Trophoblast cell (in vitro differentiated cells and primary cell): ENCODE measurements around the gene AP5Z1.

Experiments
- DNase-seq, 2 donors: peaks; one replicate each; pipeline ENCODE4 v3.0.0-alpha.2; 2016
- H2AFZ ChIP-seq: 2 replicates; pipeline ENCODE4 v1.6.1; 2013; ENCODE audit warnings: low read length, moderate library complexity, mild to moderate bottlenecking; ENCODE audit not compliant: insufficient read depth, poor library complexity
- H2AK5ac ChIP-seq: 2 replicates; pipeline ENCODE4 v1.6.1; 2013; ENCODE audit warnings: mild to moderate bottlenecking, low read length
- H2BK120ac ChIP-seq: 2 replicates; pipeline ENCODE4 v1.6.1; 2013; ENCODE audit warnings: low read length, mild to moderate bottlenecking, moderate library complexity; ENCODE audit not compliant: insufficient read depth, poor library complexity
- H2BK12ac ChIP-seq: 2 replicates; pipeline ENCODE4 v1.6.1; 2013; ENCODE audit warnings: mild to moderate bottlenecking, low read length, moderate library complexity
- H2BK5ac ChIP-seq: 2 replicates; pipeline ENCODE4 v1.6.1; 2013; ENCODE audit warnings: low read length, low read depth, moderate library complexity, mild to moderate bottlenecking; ENCODE audit not compliant: poor library complexity
- H3K14ac ChIP-seq: 2 replicates; pipeline ENCODE4 v1.6.1; 2013; ENCODE audit warnings: mild to moderate bottlenecking, low read length
- H3K18ac ChIP-seq: 2 replicates; pipeline ENCODE4 v1.6.1; 2013; ENCODE audit warnings: mild to moderate bottlenecking, low read length
- H3K23ac ChIP-seq: 2 replicates; pipeline ENCODE4 v1.6.1; 2013; ENCODE audit warnings: low read length
- H3K27ac ChIP-seq: 2 replicates; pipeline ENCODE4 v1.5.1; 2013; ENCODE audit warnings: low read depth, mild to moderate bottlenecking, inconsistent platforms, low read length, moderate library complexity
- H3K27me3 ChIP-seq: 2 replicates; pipeline ENCODE4 v1.6.1; 2013; ENCODE audit warnings: inconsistent platforms, mild to moderate bottlenecking, low read length, moderate library complexity; ENCODE audit not compliant: insufficient read depth
- H3K36me3 ChIP-seq, 2 experiments: 1 replicate in 1 of 2; 2 replicates in 1 of 2; pipeline ENCODE4 v1.6.1; 2013; ENCODE audit warnings: low read length in 2 of 2, mild to moderate bottlenecking in 2 of 2, moderate library complexity in 1 of 2; ENCODE audit not compliant: insufficient read depth in 2 of 2, control insufficient read depth in 1 of 2
- H3K4ac ChIP-seq: 2 replicates; pipeline ENCODE4 v1.6.1; 2013; ENCODE audit warnings: low read depth, mild to moderate bottlenecking, low read length, moderate library complexity
- H3K4me1 ChIP-seq, 2 experiments: 1 replicate in 1 of 2; 2 replicates in 1 of 2; pipeline ENCODE4 v1.6.1; 2013; ENCODE audit warnings: low read length in 2 of 2, mild to moderate bottlenecking in 2 of 2, moderate library complexity in 1 of 2; ENCODE audit not compliant: insufficient read depth in 2 of 2, control insufficient read depth in 1 of 2
- H3K4me2 ChIP-seq: 2 replicates; pipeline ENCODE4 v1.6.1; 2013; ENCODE audit warnings: inconsistent platforms, mild to moderate bottlenecking, low read length, moderate library complexity
- H3K4me3 ChIP-seq: 2 replicates; pipeline ENCODE4 v1.5.1; 2013; ENCODE audit warnings: mild to moderate bottlenecking, low read depth, low read length, inconsistent platforms
- H3K79me1 ChIP-seq: one replicate; pipeline ENCODE4 v1.6.1; 2013; ENCODE audit warnings: low read length
- H3K79me2 ChIP-seq: 2 replicates; pipeline ENCODE4 v1.6.1; 2013; ENCODE audit warnings: low read length, mild to moderate bottlenecking; ENCODE audit not compliant: control insufficient read depth, insufficient read depth, poor library complexity
- H3K9ac ChIP-seq: 2 replicates; pipeline ENCODE4 v1.6.1; 2013; ENCODE audit warnings: mild to moderate bottlenecking, low read length
- H3K9me3 ChIP-seq: 2 replicates; pipeline ENCODE4 v1.6.1; 2013; ENCODE audit warnings: low read depth, mild to moderate bottlenecking, control low read depth, inconsistent platforms, low read length; ENCODE audit not compliant: insufficient read depth
- H4K12ac ChIP-seq: 2 replicates; pipeline ENCODE4 v1.6.1; 2013; ENCODE audit warnings: low read depth, mild to moderate bottlenecking, low read length, moderate library complexity
- H4K8ac ChIP-seq: 2 replicates; pipeline ENCODE4 v1.6.1; 2013; ENCODE audit warnings: low read depth, mild to moderate bottlenecking, low read length, moderate library complexity
- H4K91ac ChIP-seq: one replicate; pipeline ENCODE4 v1.6.1; 2013; ENCODE audit warnings: low read depth, mild to moderate bottlenecking, low read length, moderate library complexity
- WGBS: extraction: QIAGEN DNeasy Blood & Tissue Kit; methylation state at CpG from one replicate; pipeline ENCODE4 v1.1.7; 2013; ENCODE audit warnings: missing lambda C conversion rate; ENCODE audit not compliant: insufficient read length, insufficient coverage; ENCODE audit errors: extremely low coverage; 5-methylcytosine and 5-hydroxymethylcytosine counted together

Gene AP5Z1

GRCh38 chr7:4785371-4785770 lies 9.9 kb downstream of the AP5Z1 start:
- H3K18ac ChIP-seq: no peak overlapping the region
- peaks cover 92 to 94% of the 10 kb centered on the region in 2 experiments for H3K36me3 ChIP-seq
- H3K27me3 ChIP-seq: no peaks in the 10 kb centered on the region
- WGBS: no CpG with 5 or more reads among the region's 20 CpGs
- no peak overlapping the region for H3K4me2 ChIP-seq
- H3K4ac ChIP-seq: no peak overlapping the region
- H2BK12ac ChIP-seq: no peak overlapping the region
- H2AK5ac ChIP-seq: no peak overlapping the region
- H3K79me1 ChIP-seq: no peaks in the 10 kb centered on the region
- H3K27ac ChIP-seq: no peak overlapping the region
- DNase-seq: peak; percentile 29 to 35
- H3K4me1 ChIP-seq: no peaks in the 10 kb centered on the region
- no peak overlapping the region for H3K23ac ChIP-seq
- H2BK120ac ChIP-seq: no peak overlapping the region
- H2BK5ac ChIP-seq: no peak overlapping the region
- no peaks in the 10 kb centered on the region for H3K79me2 ChIP-seq
- no peak overlapping the region for H4K8ac ChIP-seq
- no peak overlapping the region for H2AFZ ChIP-seq
- H3K14ac ChIP-seq: no peak overlapping the region
- H3K9ac ChIP-seq: no peak overlapping the region
- H3K9me3 ChIP-seq: peaks cover 6% of the 10 kb centered on the region
- no peak overlapping the region for H4K12ac ChIP-seq
- H4K91ac ChIP-seq: no peak overlapping the region
- no peak overlapping the region for H3K4me3 ChIP-seq

DNA sequence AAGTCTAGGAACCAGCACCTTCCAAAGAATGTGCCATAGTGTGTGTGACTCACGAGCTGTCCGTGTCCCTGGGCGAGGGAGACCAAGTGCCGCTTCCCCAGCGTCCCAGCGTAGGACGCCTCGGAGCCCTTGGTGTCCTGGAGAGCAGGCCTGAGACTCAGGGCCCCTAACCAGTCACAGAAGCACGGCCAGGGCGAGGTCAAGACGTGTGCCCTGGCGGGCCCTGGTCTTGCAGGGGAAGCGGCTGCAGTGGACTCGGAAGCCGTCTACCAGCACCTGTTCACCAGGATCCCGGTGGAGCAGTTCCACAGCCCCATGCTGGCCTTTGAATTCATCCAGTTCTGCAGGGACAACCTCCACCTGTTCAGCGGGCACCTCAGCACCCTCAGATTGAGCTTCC lies 10.6 kb downstream of the AP5Z1 start:
- H3K27me3 ChIP-seq: no peaks in the 10 kb centered on the region

DNA sequence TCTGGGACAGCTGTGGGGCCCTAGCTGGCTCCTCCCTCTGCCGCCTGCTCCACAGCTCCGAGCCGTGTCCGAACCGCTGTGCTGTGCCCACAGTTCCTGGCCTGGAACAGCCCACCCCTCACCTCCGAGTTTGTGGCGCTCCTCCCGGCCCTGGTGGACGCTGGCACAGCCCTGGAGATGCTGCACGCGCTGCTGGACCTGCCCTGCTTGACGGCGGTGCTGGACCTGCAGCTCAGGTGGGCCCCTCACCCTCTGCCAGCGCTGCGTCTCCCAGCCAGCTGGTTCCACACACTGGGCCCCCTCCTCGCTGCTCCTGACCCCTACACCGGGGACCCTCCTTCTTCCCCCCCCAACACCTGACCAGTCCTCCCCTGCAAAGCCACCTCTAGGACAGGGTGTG lies 12.1 kb downstream of the AP5Z1 start:
- no CpG with 5 or more reads among the region's 17 CpGs for WGBS
- no peaks in the 10 kb centered on the region for H3K79me2 ChIP-seq
- H3K27me3 ChIP-seq: no peaks in the 10 kb centered on the region
- H3K27ac ChIP-seq: no peak overlapping the region
- H4K12ac ChIP-seq: no peak overlapping the region
- no peak overlapping the region for H3K14ac ChIP-seq
- H3K9ac ChIP-seq: no peak overlapping the region
- peaks cover 0 to 3% of the 10 kb centered on the region in 2 experiments for H3K4me1 ChIP-seq
- no peak for DNase-seq
- H3K79me1 ChIP-seq: no peaks in the 10 kb centered on the region
- no peak overlapping the region for H4K8ac ChIP-seq
- no peak overlapping the region for H2BK120ac ChIP-seq
- no peak overlapping the region for H3K4me2 ChIP-seq
- H2AFZ ChIP-seq: no peak overlapping the region
- H2BK12ac ChIP-seq: no peak overlapping the region
- no peak overlapping the region for H2BK5ac ChIP-seq
- H3K4me3 ChIP-seq: no peak overlapping the region
- peaks cover 8% of the 10 kb centered on the region for H3K9me3 ChIP-seq
- H3K23ac ChIP-seq: no peak overlapping the region
- H3K18ac ChIP-seq: no peak overlapping the region
- no peak overlapping the region for H2AK5ac ChIP-seq
- H3K36me3 ChIP-seq: peaks cover 94 to 95% of the 10 kb centered on the region in 2 experiments
- H4K91ac ChIP-seq: no peak overlapping the region
- H3K4ac ChIP-seq: no peak overlapping the region

More for the DNA sequence above, 10.6 kb downstream of the AP5Z1 start:
- H3K4me2 ChIP-seq: no peak overlapping the region
- H3K4me3 ChIP-seq: no peak overlapping the region
- no peak overlapping the region for H3K14ac ChIP-seq
- H3K9ac ChIP-seq: no peak overlapping the region
- DNase-seq: peak; percentile 46 to 75
- H3K4me1 ChIP-seq: no peaks in the 10 kb centered on the region
- peaks cover 7% of the 10 kb centered on the region for H3K9me3 ChIP-seq
- H4K91ac ChIP-seq: no peak overlapping the region
- no peak overlapping the region for H3K4ac ChIP-seq
- H2AFZ ChIP-seq: no peak overlapping the region
- no peaks in the 10 kb centered on the region for H3K79me2 ChIP-seq
- no peak overlapping the region for H2BK120ac ChIP-seq
- WGBS: no CpG with 5 or more reads among the region's 17 CpGs
- H3K79me1 ChIP-seq: no peaks in the 10 kb centered on the region
- H3K27ac ChIP-seq: no peak overlapping the region
- peaks cover 96 to 97% of the 10 kb centered on the region in 2 experiments for H3K36me3 ChIP-seq
- H3K23ac ChIP-seq: no peak overlapping the region
- H2BK5ac ChIP-seq: no peak overlapping the region
- H4K8ac ChIP-seq: no peak overlapping the region
- H3K18ac ChIP-seq: no peak overlapping the region
- H2BK12ac ChIP-seq: no peak overlapping the region
- H2AK5ac ChIP-seq: no peak overlapping the region
- H4K12ac ChIP-seq: no peak overlapping the region

GRCh38 chr7:4787947-4788626 lies 12.7 kb downstream of the AP5Z1 start:
- H2BK5ac ChIP-seq: no peak overlapping the region

More at GRCh38 chr7:4787947-4788626, 12.7 kb downstream of the AP5Z1 start:
- Histone ChIP-seq H3K9ac (no peak overlapping the region), H2BK120ac (no peak overlapping the region), H4K12ac (no peak overlapping the region), H3K27me3 (no peaks in the 10 kb centered on the region), H3K4me1 (peaks cover 3 to 8% of the 10 kb centered on the region in 2 experiments), H3K79me1 (no peaks in the 10 kb centered on the region), H4K91ac (no peak overlapping the region), H3K79me2 (no peaks in the 10 kb centered on the region), H3K14ac (no peak overlapping the region), H2AK5ac (no peak overlapping the region), H3K18ac (no peak overlapping the region), H2BK12ac (no peak overlapping the region), H3K9me3 (peaks cover 6% of the 10 kb centered on the region), H2AFZ (no peak overlapping the region), H3K4me2 (no peak overlapping the region), H4K8ac (no peak overlapping the region), H3K27ac (no peak overlapping the region), H3K23ac (no peak overlapping the region), H3K4ac (no peak overlapping the region), H3K36me3 (peaks cover 94 to 95% of the 10 kb centered on the region in 2 experiments), H3K4me3 (no peak overlapping the region)
- no peak for DNase-seq
- WGBS: no CpG with 5 or more reads among the region's 23 CpGs
